HepG2 (cell line): ENCODE data around the gene SRSF4. TPM values are rescaled to one million over a fixed set of nuclear protein-coding genes. Genes with fewer than 3 reads are reported as not detected.
A peak's percentile ranks its signal among the peaks of the same experiment; 100 is the strongest.

ENCODE experiments used
- AHR ChIP-seq: IDR thresholded peaks from 2 replicates; pipeline ENCODE4 v1.6.1; 2018; ENCODE audit warnings: missing genetic modification reagents, missing compliant biosample characterization
- CBX5 ChIP-seq: sonication (generic); formaldehyde crosslinking; IDR thresholded peaks from 2 replicates; pipeline ENCODE4 v1.4.0; 2020; ENCODE audit warnings: missing genetic modification reagents, borderline replicate concordance
- DR1 ChIP-seq: sonication (generic); formaldehyde crosslinking; IDR thresholded peaks from 2 replicates; pipeline ENCODE4 v1.8.0; 2021; ENCODE audit warnings: mild to moderate bottlenecking, missing genetic modification reagents, inconsistent platforms
- HNF4A ChIP-seq: sonication (generic); formaldehyde crosslinking; IDR thresholded peaks from 2 replicates; pipeline ENCODE4 v1.4.0; 2020; ENCODE audit warnings: missing genetic modification reagents
- HNRNPK ChIP-seq: fragments of 200-400 bp; formaldehyde crosslinking; IDR thresholded peaks from 2 replicates; pipeline ENCODE4 v1.6.1; 2018; ENCODE audit warnings: low read length, low read depth, moderate library complexity, mild to moderate bottlenecking; ENCODE audit not compliant: poor library complexity, severe bottlenecking
- NFKB2 ChIP-seq: sonication (generic); formaldehyde crosslinking; IDR thresholded peaks from 2 replicates; pipeline ENCODE4 v1.4.0; 2020; ENCODE audit warnings: missing genetic modification reagents, borderline replicate concordance
- SRSF4 ChIP-seq: fragments of 200-400 bp; formaldehyde crosslinking; IDR thresholded peaks from one replicate; pipeline ENCODE4 v1.6.1; 2018; ENCODE audit warnings: mild to moderate bottlenecking, low read depth, low read length, moderate library complexity; ENCODE audit not compliant: poor library complexity, severe bottlenecking
- ZBTB38 ChIP-seq: sonication (generic); formaldehyde crosslinking; IDR thresholded peaks from 2 replicates; pipeline ENCODE4 v1.5.1; 2020; ENCODE audit warnings: mild to moderate bottlenecking, missing genetic modification reagents
- ZNF451 ChIP-seq: sonication (generic); formaldehyde crosslinking; IDR thresholded peaks from 2 replicates; pipeline ENCODE4 v1.5.0; 2020; ENCODE audit warnings: mild to moderate bottlenecking, missing genetic modification reagents
- ZNF713 ChIP-seq: sonication (generic); formaldehyde crosslinking; IDR thresholded peaks from 2 replicates; pipeline ENCODE4 v1.4.0; 2020; ENCODE audit warnings: mild to moderate bottlenecking, missing genetic modification reagents
- polyA plus RNA-seq, 8 experiments: library from polyadenylated mRNA; depleted of rRNA in 3 of 8; stranded (reverse) in 7 of 8; unstranded in 1 of 8; fragments of >200 nt; fragmentation: Illumina TruSeq in 4 of 8; extraction: Trizol in 4 of 8; gene quantifications; 2 replicates each; pipeline versions ENCODE4 v1.2.1 to v1.2.3, GENCODE V29; 2011 to 2016; ENCODE audit warnings: low read depth in 4 of 8, missing spikeins in 1 of 8, mixed read lengths in 1 of 8; ENCODE audit not compliant: insufficient read depth in 1 of 8
- total RNA-seq, 5 experiments: library from RNA; depleted of rRNA; stranded (reverse); fragments of >200 nt; fragmentation: Illumina TruSeq; extraction: Trizol; gene quantifications; 2 replicates each; pipeline ENCODE4 v1.2.3, GENCODE V29; 2016; ENCODE audit warnings: low read depth in 1 of 5
- TF ChIP-seq, protein P1 (sequence below): sonication (generic); formaldehyde crosslinking; IDR thresholded peaks from 2 replicates; pipeline ENCODE4 v1.4.0; 2020; ENCODE audit warnings: mild to moderate bottlenecking, missing genetic modification reagents
- TF ChIP-seq, protein P2 (sequence below): sonication (generic); formaldehyde crosslinking; IDR thresholded peaks from 2 replicates; pipeline ENCODE4 v1.8.0; 2022; ENCODE audit warnings: mild to moderate bottlenecking, missing genetic modification reagents, moderate library complexity
- TF ChIP-seq, protein P3 (sequence below): sonication (generic); formaldehyde crosslinking; IDR thresholded peaks from 2 replicates; pipeline ENCODE4 v1.4.0; 2020; ENCODE audit warnings: low read depth, missing genetic modification reagents
- TF ChIP-seq, protein P4 (sequence below): IDR thresholded peaks from 2 replicates; pipeline ENCODE4 v1.6.1; 2016; ENCODE audit warnings: missing biosample characterization, missing genetic modification reagents, low read depth
- TF ChIP-seq, protein P5 (sequence below): sonication (generic); formaldehyde crosslinking; IDR thresholded peaks from 2 replicates; pipeline ENCODE4 v1.4.0; 2020; ENCODE audit warnings: mild to moderate bottlenecking, missing genetic modification reagents, borderline replicate concordance

Gene SRSF4
- total and polyA plus RNA-seq, 2 of the 13 experiments (the other 11 are each of a cell fraction or from before 2014, with no cell fraction given), result 37.7 to 50.9 TPM

DNA sequence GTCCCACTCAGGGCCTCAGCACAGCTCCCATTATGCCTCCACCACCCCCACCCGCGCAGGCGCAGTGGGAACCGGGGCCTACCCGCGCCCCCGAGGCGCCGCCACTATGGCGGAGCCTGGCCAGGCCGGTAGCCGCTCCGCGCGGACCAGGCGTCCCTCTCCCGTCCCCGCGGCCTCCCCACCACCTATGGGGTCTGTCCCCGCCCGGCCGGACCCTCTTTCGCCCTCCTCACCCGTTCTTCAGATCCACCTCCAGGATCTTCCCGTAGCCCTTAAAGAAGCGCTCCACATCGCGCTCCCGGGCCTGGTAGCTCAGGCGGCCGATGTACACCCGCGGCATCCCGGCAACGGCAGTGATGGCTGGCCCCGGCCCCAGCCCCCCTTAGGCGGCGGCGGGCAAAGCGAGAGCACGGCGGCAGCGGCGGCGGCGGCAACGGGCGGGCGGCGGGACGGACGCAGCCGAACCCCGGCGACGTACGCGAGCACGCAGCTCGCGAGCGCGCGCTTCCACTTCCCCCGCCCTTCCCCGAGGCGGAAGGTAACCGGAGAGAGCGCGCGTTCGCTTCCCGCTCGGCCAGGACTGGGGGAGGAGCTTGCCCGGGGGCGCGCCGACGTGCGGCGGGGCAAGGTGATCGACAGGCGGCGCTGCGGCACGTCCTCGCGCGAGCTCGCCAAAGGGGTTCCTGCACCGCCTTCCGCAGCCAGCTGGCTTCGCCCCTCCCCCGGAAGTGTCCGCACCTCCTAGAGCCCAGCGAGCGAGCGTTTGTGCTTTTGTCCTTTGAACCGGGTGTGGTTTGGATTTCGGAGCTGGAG is at the start of gene SRSF4 (continued):
- TF ChIP-seq DR1 (peak; percentile 41; the same call in 1 of the 2 replicates), ZNF451 (CRISPR knock-in tag) (peak; percentile 88), AHR (CRISPR knock-in tag) (0 out of 2 replicates have a peak, but pooled peaks have one; percentile 27), NFKB2 (peak; percentile 79), ZNF713 (CRISPR knock-in tag) (peak; percentile 73; the same call in 1 of the 2 replicates), SRSF4 (no peak), CBX5 (CRISPR knock-in tag) (peak; percentile 82; the same call in 1 of the 2 replicates), HNRNPK (peak; percentile 60), ZBTB38 (peak; percentile 87), HNF4A (CRISPR knock-in tag) (peak; percentile 88)
- TF ChIP-seq, protein P1, sequence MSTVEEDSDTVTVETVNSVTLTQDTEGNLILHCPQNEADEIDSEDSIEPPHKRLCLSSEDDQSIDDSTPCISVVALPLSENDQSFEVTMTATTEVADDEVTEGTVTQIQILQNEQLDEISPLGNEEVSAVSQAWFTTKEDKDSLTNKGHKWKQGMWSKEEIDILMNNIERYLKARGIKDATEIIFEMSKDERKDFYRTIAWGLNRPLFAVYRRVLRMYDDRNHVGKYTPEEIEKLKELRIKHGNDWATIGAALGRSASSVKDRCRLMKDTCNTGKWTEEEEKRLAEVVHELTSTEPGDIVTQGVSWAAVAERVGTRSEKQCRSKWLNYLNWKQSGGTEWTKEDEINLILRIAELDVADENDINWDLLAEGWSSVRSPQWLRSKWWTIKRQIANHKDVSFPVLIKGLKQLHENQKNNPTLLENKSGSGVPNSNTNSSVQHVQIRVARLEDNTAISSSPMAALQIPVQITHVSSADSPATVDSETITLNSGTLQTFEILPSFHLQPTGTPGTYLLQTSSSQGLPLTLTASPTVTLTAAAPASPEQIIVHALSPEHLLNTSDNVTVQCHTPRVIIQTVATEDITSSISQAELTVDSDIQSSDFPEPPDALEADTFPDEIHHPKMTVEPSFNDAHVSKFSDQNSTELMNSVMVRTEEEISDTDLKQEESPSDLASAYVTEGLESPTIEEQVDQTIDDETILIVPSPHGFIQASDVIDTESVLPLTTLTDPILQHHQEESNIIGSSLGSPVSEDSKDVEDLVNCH (CRISPR knock-in tag), result no peak
- TF ChIP-seq, protein P2, sequence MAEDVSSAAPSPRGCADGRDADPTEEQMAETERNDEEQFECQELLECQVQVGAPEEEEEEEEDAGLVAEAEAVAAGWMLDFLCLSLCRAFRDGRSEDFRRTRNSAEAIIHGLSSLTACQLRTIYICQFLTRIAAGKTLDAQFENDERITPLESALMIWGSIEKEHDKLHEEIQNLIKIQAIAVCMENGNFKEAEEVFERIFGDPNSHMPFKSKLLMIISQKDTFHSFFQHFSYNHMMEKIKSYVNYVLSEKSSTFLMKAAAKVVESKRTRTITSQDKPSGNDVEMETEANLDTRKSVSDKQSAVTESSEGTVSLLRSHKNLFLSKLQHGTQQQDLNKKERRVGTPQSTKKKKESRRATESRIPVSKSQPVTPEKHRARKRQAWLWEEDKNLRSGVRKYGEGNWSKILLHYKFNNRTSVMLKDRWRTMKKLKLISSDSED, result peak; percentile 76; the same call in 1 of the 2 replicates
- TF ChIP-seq, protein P3, sequence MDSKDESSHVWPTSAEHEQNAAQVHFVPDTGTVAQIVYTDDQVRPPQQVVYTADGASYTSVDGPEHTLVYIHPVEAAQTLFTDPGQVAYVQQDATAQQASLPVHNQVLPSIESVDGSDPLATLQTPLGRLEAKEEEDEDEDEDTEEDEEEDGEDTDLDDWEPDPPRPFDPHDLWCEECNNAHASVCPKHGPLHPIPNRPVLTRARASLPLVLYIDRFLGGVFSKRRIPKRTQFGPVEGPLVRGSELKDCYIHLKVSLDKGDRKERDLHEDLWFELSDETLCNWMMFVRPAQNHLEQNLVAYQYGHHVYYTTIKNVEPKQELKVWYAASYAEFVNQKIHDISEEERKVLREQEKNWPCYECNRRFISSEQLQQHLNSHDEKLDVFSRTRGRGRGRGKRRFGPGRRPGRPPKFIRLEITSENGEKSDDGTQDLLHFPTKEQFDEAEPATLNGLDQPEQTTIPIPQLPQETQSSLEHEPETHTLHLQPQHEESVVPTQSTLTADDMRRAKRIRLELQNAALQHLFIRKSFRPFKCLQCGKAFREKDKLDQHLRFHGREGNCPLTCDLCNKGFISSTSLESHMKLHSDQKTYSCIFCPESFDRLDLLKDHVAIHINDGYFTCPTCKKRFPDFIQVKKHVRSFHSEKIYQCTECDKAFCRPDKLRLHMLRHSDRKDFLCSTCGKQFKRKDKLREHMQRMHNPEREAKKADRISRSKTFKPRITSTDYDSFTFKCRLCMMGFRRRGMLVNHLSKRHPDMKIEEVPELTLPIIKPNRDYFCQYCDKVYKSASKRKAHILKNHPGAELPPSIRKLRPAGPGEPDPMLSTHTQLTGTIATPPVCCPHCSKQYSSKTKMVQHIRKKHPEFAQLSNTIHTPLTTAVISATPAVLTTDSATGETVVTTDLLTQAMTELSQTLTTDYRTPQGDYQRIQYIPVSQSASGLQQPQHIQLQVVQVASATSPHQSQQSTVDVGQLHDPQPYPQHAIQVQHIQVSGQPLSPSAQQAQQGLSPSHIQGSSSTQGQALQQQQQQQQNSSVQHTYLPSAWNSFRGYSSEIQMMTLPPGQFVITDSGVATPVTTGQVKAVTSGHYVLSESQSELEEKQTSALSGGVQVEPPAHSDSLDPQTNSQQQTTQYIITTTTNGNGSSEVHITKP (CRISPR knock-in tag), result no peak; the same call in 1 of the 2 replicates
- TF ChIP-seq, protein P4, sequence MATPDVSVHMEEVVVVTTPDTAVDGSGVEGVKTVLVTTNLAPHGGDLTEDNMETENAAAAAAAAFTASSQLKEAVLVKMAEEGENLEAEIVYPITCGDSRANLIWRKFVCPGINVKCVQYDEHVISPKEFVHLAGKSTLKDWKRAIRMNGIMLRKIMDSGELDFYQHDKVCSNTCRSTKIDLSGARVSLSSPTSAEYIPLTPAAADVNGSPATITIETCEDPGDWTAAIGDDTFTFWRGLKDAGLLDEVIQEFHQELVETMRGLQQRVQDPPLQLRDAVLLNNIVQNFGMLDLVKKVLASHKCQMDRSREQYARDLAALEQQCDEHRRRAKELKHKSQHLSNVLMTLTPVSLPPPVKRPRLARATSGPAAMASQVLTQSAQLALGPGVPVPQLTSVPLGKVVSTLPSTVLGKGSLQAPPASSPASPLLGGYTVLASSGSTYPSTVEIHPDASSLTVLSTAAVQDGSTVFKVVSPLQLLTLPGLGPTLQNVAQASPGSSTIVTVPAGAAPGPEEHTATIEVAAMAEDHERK (CRISPR knock-in tag), result peak; percentile 82
- TF ChIP-seq, protein P5, sequence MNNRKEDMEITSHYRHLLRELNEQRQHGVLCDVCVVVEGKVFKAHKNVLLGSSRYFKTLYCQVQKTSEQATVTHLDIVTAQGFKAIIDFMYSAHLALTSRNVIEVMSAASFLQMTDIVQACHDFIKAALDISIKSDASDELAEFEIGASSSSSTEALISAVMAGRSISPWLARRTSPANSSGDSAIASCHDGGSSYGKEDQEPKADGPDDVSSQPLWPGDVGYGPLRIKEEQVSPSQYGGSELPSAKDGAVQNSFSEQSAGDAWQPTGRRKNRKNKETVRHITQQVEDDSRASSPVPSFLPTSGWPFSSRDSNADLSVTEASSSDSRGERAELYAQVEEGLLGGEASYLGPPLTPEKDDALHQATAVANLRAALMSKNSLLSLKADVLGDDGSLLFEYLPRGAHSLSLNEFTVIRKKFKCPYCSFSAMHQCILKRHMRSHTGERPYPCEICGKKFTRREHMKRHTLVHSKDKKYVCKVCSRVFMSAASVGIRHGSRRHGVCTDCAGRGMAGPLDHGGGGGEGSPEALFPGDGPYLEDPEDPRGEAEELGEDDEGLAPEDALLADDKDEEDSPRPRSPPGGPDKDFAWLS, result no peak
